Skeletal muscle satellite cell (primary cell): Measurements from ENCODE around the gene RGS6. TPM values are rescaled to one million over a fixed set of nuclear protein-coding genes. Genes with fewer than 3 reads are reported as not detected.
"Not testable (repeated sequence)": the region's sequence is repeated elsewhere in the genome, so short reads cannot be mapped to it uniquely, and the experiment has no call there.

Experiments used
- H3K27me3 ChIP-seq: 2 replicates; pipeline ENCODE4 v1.7.0; 2013; ENCODE audit warnings: low read length; ENCODE audit not compliant: control insufficient read depth, insufficient read depth
- H3K36me3 ChIP-seq: 2 replicates; pipeline ENCODE4 v1.7.0; 2013; ENCODE audit warnings: mild to moderate bottlenecking, control low read depth, low read length; ENCODE audit not compliant: insufficient read depth
- H3K4me1 ChIP-seq: 2 replicates; pipeline ENCODE4 v1.7.0; 2013; ENCODE audit warnings: low read length; ENCODE audit not compliant: control insufficient read depth, insufficient read depth
- H3K4me2 ChIP-seq: 2 replicates; pipeline ENCODE4 v1.7.0; 2013; ENCODE audit warnings: mild to moderate bottlenecking, low read length
- H3K4me3 ChIP-seq: 2 replicates; pipeline ENCODE4 v1.7.0; 2013; ENCODE audit warnings: low read length
- H3K9ac ChIP-seq: 2 replicates; pipeline ENCODE4 v1.7.0; 2013; ENCODE audit warnings: mild to moderate bottlenecking, low read depth, low read length, moderate library complexity
- H3K9me3 ChIP-seq: replicated peaks from 2 replicates; pipeline ENCODE4 v1.7.0; 2013; ENCODE audit warnings: mild to moderate bottlenecking, control low read depth, low read length
- total RNA-seq: library from RNA; depleted of rRNA; stranded (reverse); fragments of >200 nt; gene quantifications from 2 replicates; pipeline ENCODE4 v1.2.3, GENCODE V29; 2012; rRNA removed

Gene RGS6
- not detected in 2 replicates for total RNA-seq

GRCh38 chr14:71932229-71932981, at the start of gene RGS6:
RGS6 (plus strand) TSS chr14:71932429.
- Histone ChIP-seq H3K27me3 (peaks cover 36% of the 10 kb centered on the region), H3K4me1 (no peaks in the 10 kb centered on the region), H3K9me3 (no peaks in the 10 kb centered on the region), H3K4me2 (peak within 1 kb of the TSS; percentile 20), H3K36me3 (no peaks in the 10 kb centered on the region), H3K4me3 (no peak within 1 kb of the TSS), H3K9ac (no peak within 1 kb of the TSS)

GRCh38 chr14:71883094-71883493, 49.1 kb upstream of the RGS6 start:
- no peaks in the 10 kb centered on the region for H3K9me3 ChIP-seq
- H3K4me2 ChIP-seq = no peak overlapping the region
- H3K4me1 ChIP-seq = no peaks in the 10 kb centered on the region
- H3K9ac ChIP-seq = no peak overlapping the region
- no peaks in the 10 kb centered on the region for H3K27me3 ChIP-seq
- no peak overlapping the region for H3K4me3 ChIP-seq
- no peaks in the 10 kb centered on the region for H3K36me3 ChIP-seq

- no peak overlapping the region for H3K4me3 ChIP-seq
- no peaks in the 10 kb centered on the region for H3K27me3 ChIP-seq
- H3K4me2 ChIP-seq = no peak overlapping the region
- no peak overlapping the region for H3K9ac ChIP-seq
- H3K4me1 ChIP-seq = no peaks in the 10 kb centered on the region
- no peaks in the 10 kb centered on the region for H3K36me3 ChIP-seq
- H3K9me3 ChIP-seq = no peaks in the 10 kb centered on the region
Observed at GRCh38 chr14:71885301-71885700, 46.9 kb upstream of the RGS6 start.

GRCh38 chr14:71887802-71888201, 44.4 kb upstream of the RGS6 start:
- H3K9ac ChIP-seq, H3K36me3 ChIP-seq, H3K27me3 ChIP-seq, H3K4me3 ChIP-seq, H3K4me1 ChIP-seq, H3K4me2 ChIP-seq, H3K9me3 ChIP-seq: not testable (repeated sequence)

DNA sequence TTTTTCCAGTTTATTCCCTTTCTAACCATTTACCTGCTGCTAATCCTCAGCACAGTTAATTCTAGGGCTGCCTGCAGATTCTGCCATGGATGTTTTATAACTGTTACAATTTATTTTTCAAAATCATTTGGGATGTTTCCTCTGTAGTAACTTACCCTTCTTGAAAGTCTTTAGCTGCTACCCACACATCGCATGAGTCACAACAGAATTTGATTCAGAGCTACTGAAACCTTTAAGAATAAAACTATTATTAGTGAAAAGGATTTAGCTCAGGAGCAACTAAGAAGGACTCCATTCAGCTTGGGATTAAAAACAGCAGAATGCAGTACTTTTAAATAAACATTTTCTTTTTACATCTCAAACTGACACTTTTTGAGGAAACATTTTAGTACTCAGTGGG, 41.7 kb upstream of the RGS6 start:
- Histone ChIP-seq H3K4me3 (no peak overlapping the region), H3K9ac (no peak overlapping the region), H3K4me2 (no peak overlapping the region), H3K27me3 (no peaks in the 10 kb centered on the region), H3K9me3 (no peaks in the 10 kb centered on the region), H3K4me1 (no peaks in the 10 kb centered on the region), H3K36me3 (no peaks in the 10 kb centered on the region)

DNA sequence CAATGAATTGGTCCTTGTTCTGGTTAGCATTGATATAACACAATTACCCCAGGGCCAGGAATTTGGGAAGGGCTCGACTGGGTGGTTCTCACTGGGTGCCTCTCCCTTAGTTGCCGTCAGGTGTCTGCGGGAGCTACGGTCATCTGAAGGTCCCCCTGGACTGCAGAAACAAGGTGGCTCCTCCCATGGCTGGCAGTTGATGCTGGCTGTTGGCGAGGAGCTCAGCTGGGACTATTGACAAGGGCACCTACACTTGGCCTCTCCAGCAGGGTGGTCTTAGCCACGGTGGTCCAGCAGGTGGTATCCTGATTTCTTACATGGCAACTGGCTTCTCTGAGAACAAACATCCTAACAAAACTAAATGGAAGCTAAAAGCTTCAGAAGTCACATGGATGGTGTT, 41.0 kb upstream of the RGS6 start:
- H3K27me3 ChIP-seq = no peaks in the 10 kb centered on the region
- H3K9me3 ChIP-seq = no peaks in the 10 kb centered on the region
- H3K36me3 ChIP-seq = no peaks in the 10 kb centered on the region
- H3K4me2 ChIP-seq = no peak overlapping the region
- H3K4me3 ChIP-seq = no peak overlapping the region
- H3K4me1 ChIP-seq = no peaks in the 10 kb centered on the region
- no peak overlapping the region for H3K9ac ChIP-seq

DNA sequence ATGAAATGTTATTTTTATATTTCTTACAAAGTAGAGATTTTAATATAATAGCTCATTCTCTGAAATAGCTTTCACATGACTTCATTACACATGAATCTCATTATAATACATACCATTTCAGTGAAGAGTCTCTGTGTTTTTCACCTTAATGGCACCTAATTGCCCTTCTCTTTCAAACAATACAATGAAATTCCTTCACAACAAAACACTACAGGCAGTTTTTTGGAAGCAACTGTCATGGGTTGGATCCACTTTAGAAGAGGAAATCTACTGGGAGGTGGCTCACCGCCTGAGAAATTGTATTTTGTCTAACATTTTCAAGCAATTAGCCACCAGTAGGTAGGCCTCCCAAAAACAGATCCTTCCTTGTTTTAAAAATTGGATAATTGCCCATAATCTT, 40.3 kb upstream of the RGS6 start:
- H3K36me3 ChIP-seq = no peaks in the 10 kb centered on the region
- H3K4me1 ChIP-seq = no peaks in the 10 kb centered on the region
- no peak overlapping the region for H3K4me2 ChIP-seq
- no peak overlapping the region for H3K4me3 ChIP-seq
- H3K9ac ChIP-seq = no peak overlapping the region
- H3K9me3 ChIP-seq = no peaks in the 10 kb centered on the region
- H3K27me3 ChIP-seq = no peaks in the 10 kb centered on the region

DNA sequence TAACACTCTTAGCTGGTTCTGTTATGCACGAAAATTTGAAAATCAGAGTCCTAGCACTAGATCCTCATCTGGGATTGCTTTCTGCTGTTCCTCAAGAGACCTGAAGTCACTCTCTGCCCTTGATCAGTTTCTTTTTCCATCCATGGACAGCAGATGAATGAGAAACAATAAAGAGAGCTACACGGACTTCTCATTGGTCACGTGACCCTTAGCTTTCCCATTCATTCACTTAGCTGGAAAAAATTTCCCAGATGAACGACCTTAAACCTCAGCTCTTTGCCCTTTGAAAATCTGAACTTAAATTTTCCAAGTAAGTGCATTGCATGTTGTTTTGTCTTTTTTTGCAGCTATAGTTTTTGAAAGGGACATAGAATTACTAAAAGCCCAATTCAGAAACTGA, 27.2 kb upstream of the RGS6 start:
- peaks cover 14% of the 10 kb centered on the region for H3K27me3 ChIP-seq
- no peak overlapping the region for H3K9ac ChIP-seq
- H3K4me1 ChIP-seq = no peaks in the 10 kb centered on the region
- H3K36me3 ChIP-seq = no peaks in the 10 kb centered on the region
- no peak overlapping the region for H3K4me3 ChIP-seq
- no peak overlapping the region for H3K4me2 ChIP-seq
- H3K9me3 ChIP-seq = no peaks in the 10 kb centered on the region

DNA sequence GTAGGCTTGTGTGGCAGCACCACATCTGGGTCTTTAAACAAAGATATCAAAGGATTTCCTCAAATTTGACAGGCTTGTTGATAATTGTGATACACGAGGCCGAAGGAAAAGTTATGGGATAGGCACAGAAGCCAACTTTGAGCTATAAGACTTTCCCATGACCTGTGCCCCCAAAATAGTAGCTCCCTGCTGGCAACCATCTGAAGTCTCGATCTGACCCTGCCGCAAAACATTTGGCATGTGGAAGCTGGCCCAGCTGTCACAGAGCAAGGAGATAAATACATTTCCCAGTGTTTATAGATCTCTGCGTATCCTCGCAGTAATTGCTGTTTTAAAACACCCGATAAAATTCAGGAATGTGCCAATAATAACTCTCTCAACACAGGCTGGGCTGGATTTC, 26.4 kb upstream of the RGS6 start:
- H3K36me3 ChIP-seq = no peaks in the 10 kb centered on the region
- H3K27me3 ChIP-seq = peaks cover 14% of the 10 kb centered on the region
- no peak overlapping the region for H3K9ac ChIP-seq
- no peak overlapping the region for H3K4me3 ChIP-seq
- no peak overlapping the region for H3K4me2 ChIP-seq
- H3K9me3 ChIP-seq = no peaks in the 10 kb centered on the region
- no peaks in the 10 kb centered on the region for H3K4me1 ChIP-seq

- Histone ChIP-seq H3K9me3 (no peaks in the 10 kb centered on the region), H3K4me3 (no peak overlapping the region)
Observed at GRCh38 chr14:71907793-71908515, 24.3 kb upstream of the RGS6 start.

GRCh38 chr14:71911669-71912068, 20.6 kb upstream of the RGS6 start:
- no peak overlapping the region for H3K9ac ChIP-seq
- H3K27me3 ChIP-seq = peaks cover 14% of the 10 kb centered on the region
- H3K4me1 ChIP-seq = no peaks in the 10 kb centered on the region
- no peak overlapping the region for H3K4me3 ChIP-seq
- no peaks in the 10 kb centered on the region for H3K36me3 ChIP-seq
- H3K9me3 ChIP-seq = no peaks in the 10 kb centered on the region
- H3K4me2 ChIP-seq = no peak overlapping the region

More at GRCh38 chr14:71907793-71908515, 24.3 kb upstream of the RGS6 start:
- H3K4me1 ChIP-seq = no peaks in the 10 kb centered on the region
- no peak overlapping the region for H3K9ac ChIP-seq
- H3K27me3 ChIP-seq = peaks cover 14% of the 10 kb centered on the region
- H3K4me2 ChIP-seq = no peak overlapping the region
- H3K36me3 ChIP-seq = no peaks in the 10 kb centered on the region

- Histone ChIP-seq H3K36me3 (no peaks in the 10 kb centered on the region), H3K4me1 (no peaks in the 10 kb centered on the region), H3K27me3 (peaks cover under 1% of the 10 kb centered on the region), H3K9ac (no peak overlapping the region), H3K9me3 (no peaks in the 10 kb centered on the region), H3K4me3 (no peak overlapping the region), H3K4me2 (no peak overlapping the region)
Observed at GRCh38 chr14:71913342-71913741, 18.9 kb upstream of the RGS6 start.
